Ureter (tissue), 1 donor: ENCODE data around the gene SMARCD1. TPM values are rescaled to one million over a fixed set of nuclear protein-coding genes. Genes with fewer than 3 reads are reported as not detected.
"Not testable (repeated sequence)": the region's sequence is repeated elsewhere in the genome, so short reads cannot be mapped to it uniquely, and the experiment has no call there.

Experiments used
- DNase-seq: peaks from one replicate; pipeline ENCODE4 v3.0.0-alpha.2; 2020; ENCODE audit warnings: low spot score
- total RNA-seq: library from RNA; stranded (reverse); gene quantifications from one replicate; pipeline ENCODE4 v1.2.4, GENCODE V29; 2023
- donor health status: DM: yes; HTN: yes; CAD: no.

Gene SMARCD1
- total RNA-seq, 1 donor from 2014 or later = 64.5 TPM

DNA sequence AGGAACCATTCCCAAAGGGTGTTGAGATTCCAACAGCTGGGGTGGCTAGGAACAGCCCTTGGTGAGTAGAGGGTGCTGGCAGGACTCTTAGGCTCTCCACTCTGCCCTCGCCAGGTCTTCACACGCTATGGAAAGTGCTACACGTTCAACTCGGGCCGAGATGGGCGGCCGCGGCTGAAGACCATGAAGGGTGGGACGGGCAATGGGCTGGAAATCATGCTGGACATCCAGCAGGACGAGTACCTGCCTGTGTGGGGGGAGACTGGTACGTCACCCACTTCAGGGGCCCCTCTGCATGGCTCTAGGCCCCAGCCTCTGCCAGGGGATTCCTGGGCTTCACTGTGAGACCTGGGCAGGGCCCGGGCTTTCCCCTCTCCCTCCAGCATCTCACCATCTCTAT lies 8.0 kb upstream of the SMARCD1 start:
- no peak for DNase-seq

DNA sequence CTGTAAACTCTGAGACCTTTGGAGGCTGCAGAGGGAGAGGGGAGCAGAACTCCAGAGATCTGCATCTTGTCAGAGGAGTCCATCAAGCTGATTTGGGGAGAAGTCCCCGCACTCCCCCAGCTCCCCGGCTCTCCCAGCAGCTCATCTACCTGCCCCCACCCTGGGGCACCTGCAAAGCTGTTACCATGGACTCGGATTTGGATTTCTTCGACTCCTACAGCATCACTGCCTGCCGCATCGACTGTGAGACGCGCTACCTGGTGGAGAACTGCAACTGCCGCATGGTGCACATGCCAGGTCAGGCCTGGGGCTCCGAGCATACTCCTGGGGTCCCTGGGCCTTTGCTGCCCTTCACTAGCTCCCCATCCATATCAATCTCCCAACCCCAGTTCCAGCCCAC lies 6.9 kb upstream of the SMARCD1 start:
- DNase-seq = no peak

GRCh38 chr12:50079771-50080170 lies 5.4 kb upstream of the SMARCD1 start:
- DNase-seq = no peak

DNA sequence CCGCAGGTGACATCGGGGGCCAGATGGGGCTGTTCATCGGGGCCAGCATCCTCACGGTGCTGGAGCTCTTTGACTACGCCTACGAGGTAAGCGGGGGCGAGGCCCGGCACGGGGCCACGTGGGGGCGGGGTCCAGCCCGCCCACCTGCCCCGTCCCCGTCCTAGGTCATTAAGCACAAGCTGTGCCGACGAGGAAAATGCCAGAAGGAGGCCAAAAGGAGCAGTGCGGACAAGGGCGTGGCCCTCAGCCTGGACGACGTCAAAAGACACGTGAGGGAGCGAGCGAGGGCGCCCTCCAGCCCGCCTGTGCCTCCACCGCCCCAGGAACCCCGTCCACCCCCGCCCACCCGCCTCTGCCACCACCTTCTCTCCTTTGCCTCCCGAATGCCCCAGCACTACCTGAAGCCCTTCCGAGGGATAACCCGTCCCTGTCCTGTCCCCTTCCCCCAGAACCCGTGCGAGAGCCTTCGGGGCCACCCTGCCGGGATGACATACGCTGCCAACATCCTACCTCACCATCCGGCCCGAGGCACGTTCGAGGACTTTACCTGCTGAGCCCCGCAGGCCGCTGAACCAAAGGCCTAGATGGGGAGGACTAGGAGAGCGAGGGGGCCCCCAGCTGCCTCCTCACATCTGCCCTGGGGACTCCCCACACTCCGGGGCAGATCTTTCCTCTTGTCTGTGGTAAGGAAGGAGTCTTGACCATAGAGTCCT lies 3.9 kb upstream of the SMARCD1 start:
- DNase-seq = no peak

DNA sequence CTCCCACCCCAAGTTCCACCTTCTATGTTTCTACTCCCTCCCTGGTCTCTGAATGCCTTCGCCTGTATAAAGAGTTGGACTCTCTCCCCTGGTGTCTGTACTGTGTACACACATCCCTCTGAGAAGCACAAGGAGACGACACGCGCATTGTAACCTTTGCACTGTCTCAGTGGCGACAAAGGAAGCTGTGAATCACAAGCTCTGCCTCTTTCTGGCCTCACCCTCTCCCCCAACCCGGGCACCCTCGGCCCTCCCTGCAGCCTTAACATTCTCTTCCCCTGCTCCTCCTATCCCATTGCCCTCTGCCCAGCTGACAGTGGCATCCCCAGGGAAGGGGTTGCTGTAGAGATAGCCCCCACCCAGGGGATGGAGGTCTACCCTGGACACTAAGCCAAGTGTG lies 2.5 kb upstream of the SMARCD1 start:
- DNase-seq = no peak

DNA sequence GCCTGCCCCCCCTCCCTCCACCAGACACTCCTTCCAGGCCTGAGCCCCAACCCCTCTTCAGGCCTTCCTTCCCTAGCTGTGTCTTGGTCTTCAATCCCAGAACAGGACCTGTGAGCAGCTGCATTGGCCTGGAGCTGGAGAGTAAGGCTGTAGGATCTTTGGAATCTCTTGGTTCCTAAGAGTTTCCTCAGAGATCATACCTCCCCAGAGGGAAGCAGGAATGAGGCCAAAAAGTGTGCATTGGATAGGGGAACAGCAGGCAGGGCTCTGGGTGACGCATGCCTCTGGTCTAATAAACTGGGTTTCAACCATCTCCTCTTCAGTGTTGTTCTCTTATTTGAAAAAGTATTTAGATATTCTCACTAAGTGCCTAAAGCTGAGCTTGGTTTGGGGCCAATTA lies 1.8 kb upstream of the SMARCD1 start:
- DNase-seq = no peak

DNA sequence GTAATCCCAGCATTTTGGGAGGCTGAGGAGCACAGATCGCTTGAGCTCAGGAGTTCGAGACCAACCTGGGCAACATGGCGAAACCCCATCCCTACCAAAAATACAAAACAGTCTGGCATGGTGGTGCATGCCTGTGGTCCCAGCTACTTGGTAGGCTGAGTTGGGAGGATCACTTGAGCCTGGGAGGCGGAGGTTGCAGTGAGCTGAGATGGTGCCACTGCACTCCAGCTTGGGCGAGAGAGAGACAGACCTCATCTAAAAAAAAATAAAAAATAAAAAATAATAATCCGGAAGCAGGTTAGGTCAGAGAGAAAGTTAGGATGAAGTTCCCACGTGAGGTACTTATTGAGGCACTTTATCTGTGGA lies 750 bp upstream of the SMARCD1 start:
- not testable (repeated sequence) for DNase-seq

DNA sequence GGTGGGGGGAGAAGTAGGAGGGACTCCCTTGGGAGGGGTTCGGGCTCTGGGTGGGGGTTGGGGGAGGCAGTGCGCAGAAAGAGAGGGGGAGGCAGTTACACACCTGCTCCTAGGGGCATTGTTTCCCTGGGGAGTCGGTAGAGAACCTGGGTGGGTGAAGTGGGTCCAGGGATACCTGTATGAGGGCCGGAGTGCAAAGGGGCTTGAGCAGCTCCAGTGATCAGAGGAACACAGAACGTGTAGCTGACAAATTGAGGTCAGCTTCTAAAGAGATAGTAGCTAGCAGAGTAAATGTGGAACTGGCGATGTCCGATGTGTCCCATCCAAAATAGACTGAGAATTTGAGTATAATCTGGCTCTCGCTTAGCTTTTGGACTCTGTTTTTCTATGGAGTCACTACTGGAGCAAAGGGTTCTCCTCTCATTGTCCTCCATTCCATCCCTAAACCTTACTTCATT lies 502 bp downstream of the SMARCD1 start:
- no peak for DNase-seq

DNA sequence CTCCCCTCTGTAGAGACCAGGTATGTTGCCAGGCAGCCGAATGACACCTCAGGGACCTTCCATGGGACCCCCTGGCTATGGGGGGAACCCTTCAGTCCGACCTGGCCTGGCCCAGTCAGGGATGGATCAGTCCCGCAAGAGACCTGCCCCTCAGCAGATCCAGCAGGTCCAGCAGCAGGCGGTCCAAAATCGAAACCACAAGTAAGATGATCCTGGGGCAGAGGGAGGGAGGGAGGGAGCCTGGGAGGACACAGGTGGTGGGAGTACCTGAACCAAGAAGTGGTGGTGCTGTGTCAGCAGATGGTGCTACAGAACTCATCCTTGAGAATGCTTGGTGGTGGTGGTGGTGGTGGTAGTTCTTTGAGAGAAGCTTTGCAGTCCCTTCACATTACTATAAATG lies 1.0 kb downstream of the SMARCD1 start:
- no peak for DNase-seq

GRCh38 chr12:50087151-50087550 lies 2.0 kb downstream of the SMARCD1 start:
- DNase-seq = no peak

GRCh38 chr12:50087995-50088394 lies 2.9 kb downstream of the SMARCD1 start:
- DNase-seq = no peak

DNA sequence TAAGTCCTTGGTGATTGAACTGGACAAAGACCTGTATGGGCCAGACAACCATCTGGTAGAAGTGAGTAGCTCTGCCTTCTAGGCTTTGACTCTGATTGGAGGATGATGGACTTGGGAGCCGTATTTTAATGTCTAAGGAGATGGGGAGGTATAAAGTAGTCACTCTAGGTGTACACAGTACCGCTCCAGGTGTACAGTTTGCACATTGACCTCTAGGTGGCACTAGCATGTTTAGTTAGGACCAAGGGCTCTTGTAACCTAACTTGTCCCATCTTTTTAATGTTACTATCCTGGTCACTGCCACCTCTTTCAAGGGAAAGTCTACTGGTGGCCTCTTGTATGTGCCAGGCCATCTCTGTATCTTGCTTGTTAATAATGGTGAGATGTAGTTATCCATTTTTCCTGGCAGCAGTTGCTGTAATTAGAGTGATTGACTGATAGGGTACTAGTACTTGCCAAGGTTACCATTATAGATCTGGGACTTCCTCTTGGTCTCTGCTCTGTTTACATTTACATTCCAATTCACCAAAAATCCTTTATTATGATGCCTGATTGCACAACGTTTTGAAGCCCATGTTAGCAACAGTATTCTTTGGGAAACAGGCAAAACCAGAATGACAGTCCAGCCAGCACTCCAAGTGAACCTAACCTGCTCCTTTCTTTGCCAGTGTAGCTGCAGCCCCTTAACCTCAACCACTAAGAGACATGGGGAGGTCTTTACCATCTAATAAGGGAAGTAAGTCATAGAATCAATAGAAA lies 3.6 kb downstream of the SMARCD1 start:
- DNase-seq = no peak

- DNase-seq = no peak
These were observed 4.6 kb downstream of the SMARCD1 start for GRCh38 chr12:50089730-50090129.

DNA sequence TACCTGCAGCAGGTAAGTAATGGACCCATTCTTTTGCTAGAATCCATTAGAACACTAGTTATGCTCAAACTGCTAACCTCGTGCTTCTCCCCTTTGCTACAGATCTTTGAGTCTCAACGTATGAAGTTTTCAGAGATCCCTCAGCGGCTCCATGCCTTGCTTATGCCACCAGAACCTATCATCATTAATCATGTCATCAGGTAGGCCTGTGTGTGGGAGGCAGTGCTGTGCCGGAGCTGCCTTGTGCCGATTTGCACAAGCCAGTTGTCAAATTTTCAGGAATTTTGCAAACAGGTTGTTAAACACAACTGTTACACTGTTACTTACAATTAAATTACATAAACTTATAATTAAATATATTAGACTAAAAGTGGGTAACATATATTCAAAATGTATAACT lies 5.2 kb downstream of the SMARCD1 start:
- DNase-seq = no peak

GRCh38 chr12:50097952-50098351 lies 12.8 kb downstream of the SMARCD1 start:
- no peak for DNase-seq

- DNase-seq = no peak
These were observed 14.3 kb downstream of the SMARCD1 start for GRCh38 chr12:50099302-50100008.

- no peak for DNase-seq
These were observed 15.4 kb downstream of the SMARCD1 start for GRCh38 chr12:50100561-50100960.

- DNase-seq = no peak
These were observed 16.5 kb downstream of the SMARCD1 start for GRCh38 chr12:50101663-50102062.

GRCh38 chr12:50102131-50102531 lies 17.0 kb downstream of the SMARCD1 start:
- DNase-seq = no peak

DNA sequence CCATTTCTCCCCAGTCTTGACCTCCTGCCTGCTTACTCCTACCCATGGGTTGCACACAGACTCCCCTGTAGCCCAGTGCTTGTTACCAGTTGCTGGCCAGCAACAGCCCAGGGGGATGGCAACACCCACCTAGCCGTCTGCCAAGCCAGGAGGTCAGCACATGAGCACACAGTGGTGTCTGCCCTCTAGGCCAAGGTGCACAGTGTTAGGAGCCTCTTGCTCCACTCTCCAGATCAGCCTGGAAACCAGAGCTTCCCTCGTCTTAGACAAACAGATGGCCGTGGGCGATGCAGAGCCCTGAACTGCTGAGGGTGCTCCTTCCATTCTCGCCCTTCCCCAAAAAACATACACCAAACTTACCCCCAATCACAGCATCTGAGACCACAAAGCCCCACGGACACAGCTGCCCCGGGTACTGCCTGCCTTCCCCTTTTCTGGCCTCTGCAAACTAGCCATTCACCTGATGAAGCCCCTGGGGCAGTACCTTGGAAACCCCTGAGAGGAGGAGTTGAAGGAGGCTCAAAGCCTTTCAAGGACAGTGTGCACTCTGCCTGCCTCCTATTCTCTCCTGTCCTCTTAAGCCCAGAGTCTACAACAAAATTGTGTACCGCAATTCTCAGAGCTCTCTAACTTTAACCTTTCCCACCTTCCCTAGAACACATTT lies 17.6 kb downstream of the SMARCD1 start:
- no peak for DNase-seq

GRCh38 chr12:50103351-50103750 lies 18.2 kb downstream of the SMARCD1 start:
- no peak for DNase-seq

DNA sequence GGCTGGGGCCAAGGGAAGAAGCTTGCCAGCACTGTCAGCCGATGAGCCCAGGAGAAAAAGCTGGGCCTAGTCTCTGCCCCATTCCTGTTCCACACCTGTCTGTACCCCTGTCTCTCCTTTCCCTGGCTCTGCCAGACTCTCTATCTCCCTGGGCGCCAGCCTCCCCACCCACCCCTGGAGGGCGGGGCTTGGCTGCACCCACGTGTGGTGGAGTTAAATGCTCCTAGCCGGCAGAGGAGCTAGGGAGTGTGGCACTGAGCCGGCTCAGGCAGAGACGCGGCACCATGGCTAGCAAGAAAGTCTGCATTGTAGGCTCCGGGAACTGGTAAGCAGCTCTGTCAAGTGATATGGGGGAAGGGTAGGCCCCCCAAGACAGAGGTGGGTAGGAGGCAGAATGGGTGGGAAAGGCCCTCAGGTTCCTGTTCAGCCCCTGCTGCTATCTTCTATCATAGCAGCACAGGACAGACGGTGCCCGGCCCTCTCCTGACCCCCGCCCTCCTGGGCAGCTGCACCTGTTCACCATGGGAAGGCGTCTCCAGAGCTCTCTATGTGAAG lies 18.7 kb downstream of the SMARCD1 start, which contains the start of gene GPD1:
TSS of gene GPD1 (plus strand) at position 242 of the 555 bp plus-strand sequence. CDS start at position 285, 43 bp downstream.
- peak; percentile 71 for DNase-seq
